ENCODE data around the gene NAV1.

DNA sequence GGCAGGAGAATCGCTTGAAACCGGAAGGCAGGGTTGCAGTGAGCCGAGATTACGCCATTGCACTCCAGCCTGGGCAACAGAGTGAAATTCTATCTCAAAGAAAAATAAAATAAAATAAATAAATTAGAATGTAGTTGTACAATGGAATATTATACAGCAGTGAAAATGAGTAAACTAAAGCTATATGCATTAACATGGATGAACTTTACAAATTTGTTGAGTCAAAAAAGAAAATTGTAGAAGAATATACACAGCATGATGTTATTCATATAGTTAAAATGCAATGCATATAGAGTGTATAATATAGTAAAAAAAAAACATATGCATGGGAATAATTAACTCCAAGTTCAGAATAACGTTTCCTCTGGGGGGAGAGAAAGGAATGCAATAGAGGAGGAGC lies 11.0 kb upstream of the NAV1 start:
- TF ChIP-seq NFRKB (IDR thresholded peaks at IDR 0.05) (no peak), FOXK2 (IDR thresholded peaks at IDR 0.05) (no peak), SP1 (IDR thresholded peaks at IDR 0.05) (no peak)
